GM12875 (cell line): ENCODE results near the gene NELL2.

Experiments used
- H3K4me3 ChIP-seq: one replicate; pipeline ENCODE4 v1.5.1; 2011; ENCODE audit warnings: low read depth, low read length, control low read depth
- CTCF ChIP-seq: IDR thresholded peaks from 2 replicates; pipeline ENCODE4 v1.5.1; 2011; ENCODE audit warnings: low read depth, mild to moderate bottlenecking, control low read depth, inconsistent platforms, low read length, moderate library complexity, borderline replicate concordance; ENCODE audit not compliant: insufficient read depth

The NELL2 gene

DNA sequence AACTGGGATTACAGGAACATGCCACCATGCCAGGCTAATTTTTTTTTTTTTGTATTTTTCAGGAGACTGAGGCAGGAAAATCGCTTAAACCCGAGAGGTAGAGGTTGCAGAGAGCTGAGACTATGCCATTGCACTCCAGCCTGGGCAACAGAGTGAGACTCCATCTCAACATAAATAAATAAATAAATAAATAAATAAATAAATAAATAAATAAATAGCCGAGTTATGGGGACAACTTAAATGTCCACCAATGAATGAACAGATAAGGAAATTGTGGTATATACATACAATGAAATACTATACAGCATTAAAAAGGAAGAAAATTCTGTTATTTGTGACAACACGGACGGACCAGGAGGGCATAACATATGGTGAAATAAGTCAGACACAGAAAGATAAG lies 325.7 kb downstream of the NELL2 start:
- no peak for TF ChIP-seq CTCF
- no peak overlapping the region for H3K4me3 ChIP-seq

- TF ChIP-seq CTCF, result no peak
- no peak overlapping the region for H3K4me3 ChIP-seq
These were observed 330.1 kb downstream of the NELL2 start for GRCh38 chr12:44546060-44546459.

GRCh38 chr12:44544018-44544417 lies 332.1 kb downstream of the NELL2 start:
- no peak overlapping the region for H3K4me3 ChIP-seq
- no peak for TF ChIP-seq CTCF

- TF ChIP-seq CTCF, result no peak
- no peak overlapping the region for H3K4me3 ChIP-seq
These were observed 333.4 kb downstream of the NELL2 start for GRCh38 chr12:44542716-44543115.

DNA sequence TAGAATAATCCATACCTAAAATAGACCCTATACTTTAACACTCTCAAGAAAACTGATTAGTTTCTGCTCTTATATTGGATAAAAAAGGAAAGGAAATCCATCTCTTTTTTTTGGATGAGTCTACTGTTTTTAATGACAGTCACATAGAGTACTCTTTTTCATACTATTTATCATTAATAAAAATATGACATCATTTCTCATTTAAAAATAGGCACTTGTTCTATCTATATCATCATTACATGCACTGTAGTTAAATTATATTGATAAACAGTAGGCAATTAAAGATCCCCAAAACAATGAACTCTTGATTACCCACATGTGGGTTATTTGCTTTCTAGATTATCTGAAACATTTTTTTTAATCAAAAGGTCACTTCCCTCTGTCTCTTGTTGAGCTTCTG lies 338.8 kb downstream of the NELL2 start:
- no peak for TF ChIP-seq CTCF

GRCh38 chr12:44532940-44533339 lies 343.2 kb downstream of the NELL2 start:
- no peak overlapping the region for H3K4me3 ChIP-seq
- TF ChIP-seq CTCF, result no peak

More for the DNA sequence above, 338.8 kb downstream of the NELL2 start:
- no peak overlapping the region for H3K4me3 ChIP-seq

GRCh38 chr12:44531320-44531971 lies 344.7 kb downstream of the NELL2 start:
- H3K4me3 ChIP-seq, result no peak overlapping the region
- no peak for TF ChIP-seq CTCF
